HS-27A (cell line): ENCODE measurements around the gene SMARCAL1.
"Not testable (repeated sequence)": the region's sequence is repeated elsewhere in the genome, so short reads cannot be mapped to it uniquely, and the experiment has no call there.

Experiments used
- DNase-seq: peaks from one replicate; pipeline ENCODE4 v3.0.0-alpha.2; 2012; ENCODE audit warnings: low read depth, missing footprints

SMARCAL1 gene

GRCh38 chr2:216502381-216503158 is 90.3 kb downstream of the SMARCAL1 start:
- DNase-seq, result no peak

GRCh38 chr2:216503159-216503629 is 90.9 kb downstream of the SMARCAL1 start:
- no peak for DNase-seq

GRCh38 chr2:216503697-216504375 is 91.6 kb downstream of the SMARCAL1 start:
- no peak for DNase-seq

DNA sequence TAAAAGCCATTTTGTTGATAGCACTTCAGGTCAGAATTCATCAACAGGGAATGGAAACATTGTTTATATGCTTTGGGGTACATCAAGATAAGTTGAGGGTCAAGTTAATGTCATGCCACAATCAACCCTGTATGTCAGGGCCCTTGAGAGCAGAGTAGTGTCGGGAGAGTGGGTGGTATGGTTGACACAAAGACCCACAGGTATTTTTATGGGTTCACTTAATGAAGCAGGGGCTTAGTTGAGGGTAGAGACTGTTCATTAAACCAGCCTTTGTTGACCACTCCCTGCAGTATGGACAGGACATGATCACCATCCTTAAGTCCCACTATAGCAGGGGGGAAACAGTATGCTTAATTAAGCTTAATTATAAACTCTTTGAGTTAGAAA is 92.1 kb downstream of the SMARCAL1 start:
- no peak for DNase-seq

DNA sequence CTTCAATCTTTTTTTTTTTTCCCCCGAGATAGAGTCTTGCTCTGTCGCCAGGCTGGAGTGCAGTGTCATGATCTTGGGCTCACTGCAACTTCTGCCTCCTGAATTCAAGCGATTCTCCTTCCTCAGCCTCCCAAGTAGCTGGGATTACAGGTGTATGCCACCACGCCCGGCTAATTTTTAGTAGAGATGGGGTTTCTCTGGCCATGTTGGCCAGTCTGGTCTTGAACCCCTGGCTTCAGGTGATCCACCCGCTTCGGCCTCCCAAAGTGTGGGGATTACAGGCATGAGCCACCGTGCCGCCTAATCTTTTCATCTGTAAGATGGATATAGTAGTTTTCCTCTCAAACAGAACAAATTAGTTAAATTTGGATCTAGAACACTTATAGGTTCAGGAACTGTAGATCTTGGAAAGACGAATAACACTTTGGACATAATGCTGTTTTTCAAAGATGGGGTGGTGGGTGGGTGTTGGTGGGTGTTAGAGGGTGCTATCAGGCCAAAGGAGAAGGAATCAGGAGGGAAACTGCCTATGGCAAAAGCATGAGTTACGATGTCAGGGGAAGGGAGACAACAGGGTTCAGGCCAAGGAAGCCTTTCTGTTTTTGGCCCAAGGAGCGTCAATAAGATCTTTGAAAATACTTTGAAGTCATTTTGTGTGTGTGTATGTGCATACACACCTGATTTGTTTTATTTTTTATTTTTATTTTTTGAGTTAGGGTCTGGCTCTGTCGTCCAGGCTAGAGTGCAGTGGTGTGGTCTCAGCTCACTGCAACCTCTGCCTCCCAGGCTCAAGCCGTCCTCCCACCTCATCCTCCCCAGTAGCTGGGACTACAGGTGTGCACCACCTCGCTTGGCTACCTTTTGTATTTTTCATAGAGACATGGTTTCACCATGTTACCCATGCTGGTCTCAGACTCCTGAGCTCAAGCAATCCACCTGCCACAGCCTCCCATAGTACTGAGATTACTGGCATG is 93.1 kb downstream of the SMARCAL1 start:
- no peak for DNase-seq

GRCh38 chr2:216507220-216508160 is 95.2 kb downstream of the SMARCAL1 start:
- DNase-seq, result no peak

DNA sequence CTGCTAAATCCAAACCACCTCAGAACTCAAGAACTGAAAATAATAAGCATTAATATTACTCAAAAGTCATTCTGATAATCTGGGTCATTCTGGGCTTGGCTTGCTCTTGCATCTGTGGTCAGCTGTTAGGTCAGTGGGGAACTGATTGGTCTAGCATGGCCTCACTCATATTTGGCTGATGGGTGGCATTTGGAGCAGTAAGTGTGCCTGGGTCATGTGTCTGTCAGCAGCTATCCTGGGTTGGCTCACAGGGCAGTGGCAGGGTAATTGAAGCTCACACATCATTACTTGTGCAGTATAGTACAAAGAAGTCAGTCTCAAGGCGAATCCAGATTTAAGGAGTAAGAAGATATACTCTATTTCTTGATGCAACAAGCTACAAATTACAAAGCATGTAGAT is 95.9 kb downstream of the SMARCAL1 start:
- DNase-seq, result no peak

DNA sequence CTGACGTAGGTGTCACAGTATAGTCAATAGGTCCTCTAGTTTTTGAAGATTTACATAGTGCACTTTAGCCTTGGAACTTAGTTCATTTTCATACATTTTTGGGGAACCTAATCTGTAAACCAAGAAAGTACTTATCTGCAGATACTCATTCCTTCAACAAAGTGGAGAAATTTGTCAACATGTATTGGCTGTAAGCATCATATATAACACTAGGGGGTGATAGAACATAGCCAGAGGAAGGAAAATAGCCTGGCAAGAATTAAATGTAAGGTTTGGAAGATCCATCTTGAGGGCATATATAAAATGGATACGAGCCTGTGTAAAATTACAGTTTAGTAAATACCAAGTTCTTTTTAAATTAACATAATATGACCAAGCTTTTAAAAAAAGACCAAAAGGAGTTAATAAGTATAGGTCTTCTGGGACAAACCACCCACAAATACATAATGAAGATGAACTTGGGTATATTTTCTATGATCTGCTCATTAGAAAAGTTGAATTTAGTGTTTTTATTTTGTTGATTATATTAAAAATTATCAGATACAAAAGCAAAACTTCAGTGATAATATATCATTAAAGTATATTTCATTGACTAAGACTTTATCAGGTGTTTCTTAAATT is 104.6 kb downstream of the SMARCAL1 start:
- no peak for DNase-seq

DNA sequence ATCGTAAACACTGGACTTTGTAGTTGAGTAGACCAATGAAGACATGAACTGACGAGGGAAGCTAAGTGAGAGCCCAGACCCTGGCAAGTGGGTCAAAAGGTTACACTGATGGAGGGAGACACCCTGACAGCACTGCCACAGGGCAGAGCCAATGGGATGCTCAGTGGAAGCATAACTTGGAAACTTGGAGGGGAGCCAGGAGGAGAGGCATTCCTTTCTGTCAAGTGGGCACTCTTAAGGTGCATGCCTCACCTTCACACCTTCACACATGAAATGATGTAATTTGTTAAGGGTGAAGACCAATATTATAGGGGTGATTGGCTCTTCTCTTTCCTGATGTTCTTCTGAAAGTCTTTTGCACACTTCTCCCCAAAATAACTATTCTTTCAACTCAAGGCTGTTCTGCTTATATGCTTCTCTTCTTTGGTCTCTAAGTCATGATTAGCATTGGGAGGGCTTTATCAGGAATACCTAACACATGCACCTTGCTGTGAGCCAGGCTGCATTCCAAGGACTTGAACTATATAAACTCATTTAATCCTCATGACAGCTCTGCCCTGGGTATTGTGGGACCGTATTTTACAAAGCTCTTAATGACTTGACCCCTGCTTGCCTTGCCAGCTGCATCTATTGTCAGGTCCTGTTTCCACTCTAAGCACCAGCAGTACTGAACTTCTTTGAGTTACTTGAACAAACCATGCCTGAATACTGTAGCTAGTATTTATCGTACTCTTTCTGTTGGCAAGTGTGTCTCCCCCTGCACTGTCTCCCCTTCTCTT is 105.4 kb downstream of the SMARCAL1 start:
- no peak for DNase-seq

DNA sequence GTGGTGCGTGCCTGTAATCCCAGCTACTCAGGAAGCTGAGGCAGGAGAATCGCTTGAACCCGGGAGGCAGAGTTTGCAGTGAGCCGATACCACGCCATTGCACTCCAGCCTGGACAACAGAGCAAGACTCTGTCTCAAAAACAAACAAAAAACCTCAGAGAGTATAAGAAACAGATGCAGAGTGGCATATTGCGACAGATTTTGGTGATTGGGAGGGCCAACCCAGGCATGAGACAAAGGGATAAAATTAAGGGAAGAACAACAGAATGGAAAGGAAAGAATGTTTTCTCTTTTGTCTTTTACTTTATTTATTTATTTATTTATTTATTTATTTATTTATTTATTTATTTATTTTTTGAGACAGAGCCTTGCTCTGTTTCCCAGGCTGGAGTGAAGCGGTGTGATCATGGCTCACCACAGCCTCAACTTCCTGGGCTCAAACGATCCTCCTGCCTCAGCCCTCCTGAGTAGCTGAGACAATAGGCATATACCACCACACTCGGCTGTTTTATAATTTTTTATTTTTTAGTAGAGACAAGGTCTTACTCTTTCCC is 106.4 kb downstream of the SMARCAL1 start:
- DNase-seq, result not testable (repeated sequence)

DNA sequence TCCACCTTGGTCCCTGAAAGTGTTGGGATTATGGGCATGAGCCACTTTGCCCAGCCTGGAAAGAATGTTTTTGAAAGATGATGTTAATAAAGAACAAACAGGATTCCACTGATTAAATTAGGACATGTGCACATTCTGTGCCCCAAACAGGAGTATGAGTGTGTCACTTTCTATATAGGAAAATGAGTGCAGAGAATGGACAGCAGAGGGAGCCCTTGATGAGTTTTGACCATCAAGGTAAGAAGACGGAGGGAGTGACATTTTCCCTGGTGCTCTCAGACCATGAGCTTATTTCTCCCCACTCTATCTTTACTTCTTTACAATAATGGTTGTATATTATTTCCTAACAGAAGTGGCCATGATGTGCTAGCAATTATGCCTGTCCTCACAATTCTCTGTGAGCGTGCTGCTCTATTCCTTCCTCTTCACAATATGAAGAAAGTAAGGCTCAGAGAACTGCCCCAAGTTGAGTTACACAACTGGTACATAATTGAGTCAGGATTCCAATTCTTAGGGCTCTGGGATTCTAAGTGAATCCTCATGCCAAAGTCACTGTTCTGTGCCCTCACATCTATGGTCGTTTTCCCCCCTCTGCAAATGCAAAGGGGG is 107.0 kb downstream of the SMARCAL1 start:
- DNase-seq, result no peak

DNA sequence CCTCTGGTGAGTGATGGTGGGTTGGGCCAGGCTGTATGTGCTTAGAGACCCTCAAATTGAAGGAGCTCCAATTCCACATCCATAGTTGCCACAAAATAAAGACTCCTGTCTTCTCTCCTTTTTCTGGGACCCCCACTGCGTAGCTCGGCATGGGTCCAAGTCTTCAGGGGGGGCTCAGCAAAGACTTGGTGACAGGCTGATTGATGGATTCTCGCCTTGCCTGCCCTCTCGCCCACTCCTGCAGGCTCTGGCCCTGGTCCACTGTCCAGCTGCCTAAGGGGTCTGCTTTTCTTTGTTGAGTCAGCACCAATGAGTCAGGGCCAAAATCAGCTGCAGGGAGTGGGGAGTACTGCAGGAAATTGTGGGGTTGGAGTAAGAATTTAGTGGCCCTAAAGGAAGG is 107.8 kb downstream of the SMARCAL1 start:
- no peak for DNase-seq

- no peak for DNase-seq
These were observed 110.7 kb downstream of the SMARCAL1 start for GRCh38 chr2:216522892-216523502.

DNA sequence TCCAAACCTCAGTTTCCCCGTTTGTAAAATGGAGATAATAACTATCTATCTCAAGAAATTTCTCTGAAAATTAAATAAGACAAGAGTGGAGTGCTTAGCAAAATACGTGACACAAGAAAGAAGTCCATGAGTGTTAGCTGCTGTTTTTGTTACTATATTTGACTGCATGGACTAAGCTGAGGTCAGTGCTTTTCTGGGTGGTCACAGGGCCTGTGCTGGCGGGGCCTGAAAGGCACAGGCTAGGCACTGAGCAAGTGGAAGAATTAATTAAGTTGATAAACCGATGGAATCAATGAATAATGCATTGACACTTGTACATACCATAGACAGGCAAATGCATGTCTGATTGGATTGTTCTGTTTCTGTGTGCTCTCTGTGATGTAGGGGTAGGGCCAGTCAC is 113.7 kb downstream of the SMARCAL1 start:
- no peak for DNase-seq

DNA sequence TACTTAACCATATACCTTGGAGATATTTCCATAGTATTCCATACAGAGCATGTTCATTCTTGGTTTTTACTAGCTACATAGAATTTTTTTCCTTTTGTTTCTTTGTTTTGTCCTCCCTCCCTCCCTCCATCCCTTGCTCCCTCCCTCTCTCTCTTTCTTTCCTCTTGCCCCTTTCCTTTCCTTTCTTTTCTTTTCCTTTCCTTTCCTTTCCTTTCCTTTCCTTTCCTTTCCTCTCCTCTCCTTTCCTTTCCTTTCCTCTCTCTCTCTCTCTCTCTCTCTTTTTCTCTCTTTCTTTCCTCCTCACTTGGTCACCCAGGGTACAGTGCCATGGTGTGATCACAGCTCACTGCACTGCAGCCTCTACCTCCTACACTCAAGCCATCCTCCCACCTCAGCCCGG is 114.7 kb downstream of the SMARCAL1 start:
- no peak for DNase-seq

DNA sequence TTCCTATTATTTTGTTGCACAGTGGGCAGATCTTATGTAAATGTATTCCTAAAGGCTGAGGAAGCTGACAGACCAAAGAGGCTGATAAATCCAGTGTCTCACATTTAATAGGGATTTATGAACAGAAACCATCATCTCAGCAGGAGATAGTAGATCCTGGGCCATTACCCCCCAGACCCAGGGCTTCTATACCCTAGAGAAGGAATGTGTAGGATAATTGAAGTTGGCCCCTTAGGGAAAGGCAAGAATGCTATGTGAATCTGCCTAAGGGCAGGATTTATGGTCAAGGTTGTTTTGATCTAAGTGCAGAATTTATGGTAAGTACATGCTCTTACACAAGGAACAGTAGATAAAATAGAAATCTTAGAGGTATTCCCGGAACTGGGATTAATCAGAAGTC is 115.3 kb downstream of the SMARCAL1 start:
- DNase-seq, result no peak

GRCh38 chr2:216532562-216532961 is 120.3 kb downstream of the SMARCAL1 start:
- DNase-seq, result no peak
